HEK293 (cell line): ENCODE measurements around the gene SNAPC2.
"Not testable (repeated sequence)": the region's sequence is repeated elsewhere in the genome, so short reads cannot be mapped to it uniquely, and the experiment has no call there.

Source experiments
- CTCF ChIA-PET: fragments of 350-600 bp; formaldehyde crosslinking; extraction: SDS; loops from one replicate; lab custom pipeline; 2021; ENCODE audit warnings: antibody characterized with exemption; lab: Yijun Ruan, JAX
- POLR2A ChIA-PET: fragments of 300-600 bp; formaldehyde crosslinking; extraction: SDS; loops from one replicate; lab custom pipeline; 2020; ENCODE audit warnings: antibody characterized with exemption, inconsistent platforms; lab: Yijun Ruan, JAX
- H3K27ac ChIP-seq: fragments of 200-500 bp; sonication (Bioruptor generic); 2 replicates; pipeline ENCODE4 v1.5.1; 2014; ENCODE audit warnings: low read depth, low read length, control low read depth, inconsistent platforms; ENCODE audit errors: extremely low read depth
- H3K36me3 ChIP-seq, 2 experiments: fragments of 200-500 bp in 1 of 2; sonication (Bioruptor generic) in 1 of 2; 1 replicate in 1 of 2; 2 replicates in 1 of 2; pipeline ENCODE4 v1.5.1; 2014 to 2017; ENCODE audit warnings: inconsistent platforms in 2 of 2, low read length in 2 of 2; ENCODE audit not compliant: control insufficient read depth in 2 of 2, insufficient read depth in 1 of 2
- H3K4me1 ChIP-seq: fragments of 200-500 bp; sonication (Bioruptor generic); 2 replicates; pipeline ENCODE4 v1.5.1; 2014; ENCODE audit warnings: mild to moderate bottlenecking, low read length, inconsistent platforms; ENCODE audit not compliant: control insufficient read depth, insufficient read depth
- H3K4me3 ChIP-seq: 2 replicates; pipeline ENCODE4 v1.5.1; 2011; ENCODE audit warnings: low read depth, mild to moderate bottlenecking, control low read depth, low read length, moderate library complexity
- H3K9me3 ChIP-seq: fragments of 200-500 bp; sonication (Bioruptor generic); 2 replicates; pipeline ENCODE4 v1.5.1; 2014; ENCODE audit warnings: low read depth, low read length, inconsistent platforms; ENCODE audit not compliant: control insufficient read depth, insufficient read depth
- FEZF1 ChIP-seq: fragments of 450-650 bp; formaldehyde crosslinking; IDR thresholded peaks from 2 replicates; pipeline ENCODE4 v1.5.1; 2016; ENCODE audit warnings: missing biosample characterization, missing genetic modification characterization
- KLF1 ChIP-seq: fragments of 450-650 bp; formaldehyde crosslinking; IDR thresholded peaks from 2 replicates; pipeline ENCODE4 v1.5.1; 2016; ENCODE audit warnings: missing biosample characterization, missing genetic modification characterization
- ZIC2 ChIP-seq: fragments of 450-650 bp; formaldehyde crosslinking; IDR thresholded peaks from 2 replicates; pipeline ENCODE4 v1.5.1; 2016; ENCODE audit warnings: missing biosample characterization, missing genetic modification characterization
- ZNF621 ChIP-seq: fragments of 450-650 bp; formaldehyde crosslinking; IDR thresholded peaks from 2 replicates; pipeline ENCODE4 v1.5.1; 2017; ENCODE audit warnings: missing biosample characterization, missing genetic modification characterization
- ZNF76 ChIP-seq: fragments of 450-650 bp; formaldehyde crosslinking; IDR thresholded peaks from 2 replicates; pipeline ENCODE4; 2016; ENCODE audit warnings: low read depth, missing biosample characterization, missing genetic modification characterization, borderline replicate concordance
- ZSCAN16 ChIP-seq: fragments of 450-650 bp; formaldehyde crosslinking; IDR thresholded peaks from 2 replicates; pipeline ENCODE4 v1.5.1; 2016; ENCODE audit warnings: missing biosample characterization, missing genetic modification characterization
- TF ChIP-seq, protein P1 (sequence below): fragments of 450-650 bp; formaldehyde crosslinking; IDR thresholded peaks from 2 replicates; pipeline ENCODE4; 2016; ENCODE audit warnings: missing biosample characterization, missing genetic modification characterization
- TF ChIP-seq, protein P2 (sequence below): fragments of 450-650 bp; formaldehyde crosslinking; IDR thresholded peaks from 2 replicates; pipeline ENCODE4 v1.5.0; 2017; ENCODE audit warnings: missing biosample characterization, missing genetic modification characterization, borderline replicate concordance

The SNAPC2 gene

DNA sequence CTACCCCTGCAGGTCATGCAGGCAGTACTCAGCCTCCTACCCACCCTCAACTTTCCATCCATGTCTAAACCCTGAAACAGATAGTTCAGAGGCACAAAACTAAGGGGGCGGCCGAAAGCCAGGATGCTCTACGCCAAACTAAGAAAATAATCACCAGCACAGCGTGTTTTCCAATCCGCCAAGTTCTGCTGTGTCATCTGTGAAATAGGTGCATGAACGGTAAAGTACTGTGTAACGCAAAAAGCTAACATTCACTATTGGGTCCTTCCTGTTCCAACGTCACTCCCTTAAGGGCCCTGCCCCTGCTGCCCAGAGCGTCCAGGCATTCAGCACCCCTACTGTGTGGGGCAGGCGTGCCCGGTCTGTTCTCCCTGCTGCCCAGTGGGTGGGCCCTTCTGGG is 35.6 kb downstream of the SNAPC2 start:
- H3K36me3 ChIP-seq = peaks cover 2 to 25% of the 10 kb centered on the region in 2 experiments
- POLR2A ChIA-PET = no interaction called here
- H3K9me3 ChIP-seq = no peaks in the 10 kb centered on the region
- H3K4me1 ChIP-seq = no peaks in the 10 kb centered on the region
- no peak overlapping the region for H3K27ac ChIP-seq
- CTCF ChIA-PET = interaction anchor here (1.4 kb wide), 1 partner anchor 47 kb away, joined by 4 read pairs; no protein-coding TSS in a partner anchor
- TF ChIP-seq FEZF1 (no peak), ZIC2 (tag by site-specific recombination) (peak; percentile 48)
- no peak overlapping the region for H3K4me3 ChIP-seq

GRCh38 chr19:7959211-7959610 is 39.1 kb downstream of the SNAPC2 start:
- no peak overlapping the region for H3K27ac ChIP-seq
- TF ChIP-seq ZNF76 (tag by site-specific recombination) (no peak), ZNF621 (tag by site-specific recombination) (no peak)
- TF ChIP-seq, protein P1, sequence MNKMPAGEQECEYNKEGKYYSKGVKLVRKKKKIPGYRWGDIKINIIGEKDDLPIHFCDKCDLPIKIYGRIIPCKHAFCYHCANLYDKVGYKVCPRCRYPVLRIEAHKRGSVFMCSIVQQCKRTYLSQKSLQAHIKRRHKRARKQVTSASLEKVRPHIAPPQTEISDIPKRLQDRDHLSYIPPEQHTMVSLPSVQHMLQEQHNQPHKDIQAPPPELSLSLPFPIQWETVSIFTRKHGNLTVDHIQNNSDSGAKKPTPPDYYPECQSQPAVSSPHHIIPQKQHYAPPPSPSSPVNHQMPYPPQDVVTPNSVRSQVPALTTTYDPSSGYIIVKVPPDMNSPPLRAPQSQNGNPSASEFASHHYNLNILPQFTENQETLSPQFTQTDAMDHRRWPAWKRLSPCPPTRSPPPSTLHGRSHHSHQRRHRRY (tag by site-specific recombination) = no peak
- TF ChIP-seq, protein P2, sequence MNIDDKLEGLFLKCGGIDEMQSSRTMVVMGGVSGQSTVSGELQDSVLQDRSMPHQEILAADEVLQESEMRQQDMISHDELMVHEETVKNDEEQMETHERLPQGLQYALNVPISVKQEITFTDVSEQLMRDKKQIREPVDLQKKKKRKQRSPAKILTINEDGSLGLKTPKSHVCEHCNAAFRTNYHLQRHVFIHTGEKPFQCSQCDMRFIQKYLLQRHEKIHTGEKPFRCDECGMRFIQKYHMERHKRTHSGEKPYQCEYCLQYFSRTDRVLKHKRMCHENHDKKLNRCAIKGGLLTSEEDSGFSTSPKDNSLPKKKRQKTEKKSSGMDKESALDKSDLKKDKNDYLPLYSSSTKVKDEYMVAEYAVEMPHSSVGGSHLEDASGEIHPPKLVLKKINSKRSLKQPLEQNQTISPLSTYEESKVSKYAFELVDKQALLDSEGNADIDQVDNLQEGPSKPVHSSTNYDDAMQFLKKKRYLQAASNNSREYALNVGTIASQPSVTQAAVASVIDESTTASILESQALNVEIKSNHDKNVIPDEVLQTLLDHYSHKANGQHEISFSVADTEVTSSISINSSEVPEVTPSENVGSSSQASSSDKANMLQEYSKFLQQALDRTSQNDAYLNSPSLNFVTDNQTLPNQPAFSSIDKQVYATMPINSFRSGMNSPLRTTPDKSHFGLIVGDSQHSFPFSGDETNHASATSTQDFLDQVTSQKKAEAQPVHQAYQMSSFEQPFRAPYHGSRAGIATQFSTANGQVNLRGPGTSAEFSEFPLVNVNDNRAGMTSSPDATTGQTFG (tag by site-specific recombination) = no peak
- TF ChIP-seq, all 188 proteins: peak for 0
- ChIA-PET CTCF (interaction anchor here (1.3 to 3.1 kb wide), 2 partner anchors 11 to 15 kb away, joined by 8 to 11 read pairs; partner anchors contain the start of gene TIMM44), POLR2A (interaction anchor here (0.6 to 1.4 kb wide), 3 partner anchors 13 to 252 kb away, joined by 3 to 5 read pairs (median 3); no protein-coding TSS in a partner anchor)
- peaks cover 10 to 60% of the 10 kb centered on the region in 2 experiments for H3K36me3 ChIP-seq
- no peaks in the 10 kb centered on the region for H3K9me3 ChIP-seq
- no peaks in the 10 kb centered on the region for H3K4me1 ChIP-seq
- no peak overlapping the region for H3K4me3 ChIP-seq

DNA sequence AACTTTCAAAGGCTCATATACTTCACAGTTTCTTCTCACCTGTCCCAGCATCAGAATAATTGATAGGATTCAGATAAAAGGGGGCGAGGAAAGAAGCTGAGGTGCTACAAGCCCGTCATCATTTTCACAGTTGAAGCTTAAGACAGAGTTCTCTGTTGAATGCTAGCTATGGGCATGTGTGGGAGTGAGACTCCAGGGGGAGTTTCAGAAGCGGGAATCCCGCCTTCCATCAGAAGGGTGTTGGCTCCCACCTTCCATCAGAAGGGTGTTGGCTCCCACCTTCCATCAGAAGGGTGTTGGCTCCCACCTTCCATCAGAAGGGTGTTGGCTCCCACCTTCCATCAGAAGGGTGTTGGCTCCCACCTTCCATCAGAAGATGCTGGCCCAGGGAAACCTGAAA is 40.9 kb downstream of the SNAPC2 start:
- CTCF ChIA-PET = interaction anchor here (0.6 to 1.8 kb wide), 3 partner anchors 17 to 265 kb away, joined by 3 to 10 read pairs (median 3); partner anchors contain the start of gene TIMM44
- not testable (repeated sequence) for H3K4me1 ChIP-seq, H3K9me3 ChIP-seq, H3K27ac ChIP-seq, H3K4me3 ChIP-seq
- POLR2A ChIA-PET = interaction anchor here (0.6 to 1.7 kb wide), 2 partner anchors 17 to 31 kb away, joined by 7 to 10 read pairs; partner anchors contain the start of gene TIMM44
- peaks cover 25 to 79% of the 10 kb centered on the region in 2 experiments for H3K36me3 ChIP-seq
- peak; percentile 64 for TF ChIP-seq KLF1 (tag by site-specific recombination)

GRCh38 chr19:7961920-7962626 is 41.9 kb downstream of the SNAPC2 start:
- peaks cover 34 to 89% of the 10 kb centered on the region in 2 experiments for H3K36me3 ChIP-seq
- no peak for TF ChIP-seq ZSCAN16
- no peaks in the 10 kb centered on the region for H3K4me1 ChIP-seq
- H3K9me3 ChIP-seq = no peaks in the 10 kb centered on the region
- ChIA-PET CTCF (no interaction called here), POLR2A (no interaction called here)
- no peak overlapping the region for H3K4me3 ChIP-seq
- no peak overlapping the region; the same call in 1 of the 2 replicates for H3K27ac ChIP-seq
